Prostate gland (tissue), 2 donors: ENCODE data around the gene IL11. TPM values are rescaled to one million over a fixed set of nuclear protein-coding genes. Genes with fewer than 3 reads are reported as not detected.

ENCODE experiments used
- DNase-seq: peaks from one replicate; pipeline ENCODE4 v3.0.0-alpha.2; 2019; ENCODE audit warnings: low spot score
- H3K27ac ChIP-seq, 2 donors: fragments of 200-600 bp; sonication (generic); 2 replicates each; pipeline ENCODE4 v1.5.1; 2017 to 2019
- H3K27me3 ChIP-seq: fragments of 200-600 bp; sonication (generic); replicated peaks from 2 replicates; pipeline ENCODE4 v1.5.1; 2019; ENCODE audit not compliant: insufficient read depth
- H3K36me3 ChIP-seq, 2 donors: fragments of 200-600 bp; sonication (generic); 1 replicate in 1 of 2; 2 replicates in 1 of 2; pipeline versions ENCODE4 v1.5.1 to v1.8.1; 2017 to 2019
- H3K4me1 ChIP-seq: fragments of 200-600 bp; sonication (generic); replicated peaks from 2 replicates; pipeline ENCODE4 v1.5.1; 2019
- H3K4me3 ChIP-seq, 2 donors: fragments of 200-600 bp; sonication (generic); 2 replicates each; pipeline ENCODE4 v1.5.1; 2017 to 2019
- H3K9me3 ChIP-seq: fragments of 200-600 bp; sonication (generic); 2 replicates; pipeline ENCODE4 v1.5.1; 2017
- POLR2A ChIP-seq: fragments of 450-650 bp; IDR thresholded peaks from one replicate; pipeline ENCODE4 v1.6.1; 2016; ENCODE audit warnings: antibody characterized with exemption, mild to moderate bottlenecking
- POLR2AphosphoS5 ChIP-seq: sonication (generic); formaldehyde crosslinking; IDR thresholded peaks from one replicate; pipeline ENCODE4 v1.6.1; 2017; ENCODE audit warnings: antibody characterized with exemption
- WGBS: methylation state at CpG from one replicate; pipeline ENCODE4 v1.1.5; 2018; 5-methylcytosine and 5-hydroxymethylcytosine counted together
- intact Hi-C: fragments of 100-400 bp; cut with DNase I; formaldehyde crosslinking; loops from one replicate; pipeline ENCODE4 v1.14.2; 2022
- total RNA-seq, 2 donors: library from RNA; depleted of rRNA; stranded (reverse); fragments of >200 nt; gene quantifications; one replicate each; pipeline ENCODE4 v1.1.0, GENCODE V29; 2016
- TF ChIP-seq, protein P1 (sequence below), 4 experiments: fragments of 200-600 bp in 2 of 4; fragments of 450-650 bp in 2 of 4; sonication (generic) in 2 of 4; IDR thresholded peaks; 1 replicate in 3 of 4; 2 replicates in 1 of 4; pipeline ENCODE4 v1.5.1; 2016 to 2019; ENCODE audit warnings: antibody characterized with exemption in 4 of 4, mild to moderate bottlenecking in 2 of 4, moderate library complexity in 2 of 4

Gene IL11
- total RNA-seq, 2 donors from 2014 or later: 2.0 TPM; not detected in 1

DNA sequence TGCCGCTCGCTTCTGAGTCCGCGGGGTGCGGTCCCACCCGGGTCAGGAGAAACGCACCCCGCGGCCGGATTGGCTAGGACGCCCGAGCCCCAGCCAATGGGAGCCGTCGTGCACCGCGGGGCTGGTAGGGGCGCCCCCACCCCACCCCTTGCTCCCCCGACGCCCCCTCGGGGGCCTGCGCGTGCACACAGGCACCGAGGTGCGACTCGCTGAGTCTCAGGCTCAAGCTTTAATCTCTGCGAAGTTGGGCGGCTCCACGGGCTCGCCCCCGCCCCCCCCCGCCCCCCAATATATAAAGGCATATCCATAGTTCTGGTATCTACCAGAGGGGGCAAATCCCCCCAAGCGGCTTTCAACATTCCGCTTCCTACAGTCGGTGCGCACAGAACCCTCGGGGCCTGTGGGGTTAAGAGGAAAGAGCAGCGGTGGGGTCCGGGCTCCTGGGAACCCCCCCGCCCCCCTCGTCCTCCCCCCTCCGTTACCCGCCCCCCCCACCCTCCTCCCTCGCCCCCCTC, 15.5 kb downstream of the IL11 start, which contains the start of gene COX6B2:
Gene COX6B2 (minus strand): TSS at position 22 of the 515 bp plus-strand sequence. CDS start 198 bp downstream, outside the sequence.
- Histone ChIP-seq H3K27me3 (peaks cover 3% of the 10 kb centered on the region), H3K4me1 (peaks cover 5% of the 10 kb centered on the region), H3K27ac (no peak within 1 kb of the TSS), H3K9me3 (no peaks in the 10 kb centered on the region), H3K4me3 (peak within 1 kb of the TSS; percentile 9 to 30), H3K36me3 (no peaks in the 10 kb centered on the region)
- WGBS: 3% methylated on average over 21 of the region's 43 CpGs
- no peak for DNase-seq
- intact Hi-C loops: no loop called here
- TF ChIP-seq, protein P1, sequence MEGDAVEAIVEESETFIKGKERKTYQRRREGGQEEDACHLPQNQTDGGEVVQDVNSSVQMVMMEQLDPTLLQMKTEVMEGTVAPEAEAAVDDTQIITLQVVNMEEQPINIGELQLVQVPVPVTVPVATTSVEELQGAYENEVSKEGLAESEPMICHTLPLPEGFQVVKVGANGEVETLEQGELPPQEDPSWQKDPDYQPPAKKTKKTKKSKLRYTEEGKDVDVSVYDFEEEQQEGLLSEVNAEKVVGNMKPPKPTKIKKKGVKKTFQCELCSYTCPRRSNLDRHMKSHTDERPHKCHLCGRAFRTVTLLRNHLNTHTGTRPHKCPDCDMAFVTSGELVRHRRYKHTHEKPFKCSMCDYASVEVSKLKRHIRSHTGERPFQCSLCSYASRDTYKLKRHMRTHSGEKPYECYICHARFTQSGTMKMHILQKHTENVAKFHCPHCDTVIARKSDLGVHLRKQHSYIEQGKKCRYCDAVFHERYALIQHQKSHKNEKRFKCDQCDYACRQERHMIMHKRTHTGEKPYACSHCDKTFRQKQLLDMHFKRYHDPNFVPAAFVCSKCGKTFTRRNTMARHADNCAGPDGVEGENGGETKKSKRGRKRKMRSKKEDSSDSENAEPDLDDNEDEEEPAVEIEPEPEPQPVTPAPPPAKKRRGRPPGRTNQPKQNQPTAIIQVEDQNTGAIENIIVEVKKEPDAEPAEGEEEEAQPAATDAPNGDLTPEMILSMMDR (IDR thresholded peaks at IDR 0.05): no peak
- TF ChIP-seq POLR2A (no peak), POLR2AphosphoS5 (no peak)

DNA sequence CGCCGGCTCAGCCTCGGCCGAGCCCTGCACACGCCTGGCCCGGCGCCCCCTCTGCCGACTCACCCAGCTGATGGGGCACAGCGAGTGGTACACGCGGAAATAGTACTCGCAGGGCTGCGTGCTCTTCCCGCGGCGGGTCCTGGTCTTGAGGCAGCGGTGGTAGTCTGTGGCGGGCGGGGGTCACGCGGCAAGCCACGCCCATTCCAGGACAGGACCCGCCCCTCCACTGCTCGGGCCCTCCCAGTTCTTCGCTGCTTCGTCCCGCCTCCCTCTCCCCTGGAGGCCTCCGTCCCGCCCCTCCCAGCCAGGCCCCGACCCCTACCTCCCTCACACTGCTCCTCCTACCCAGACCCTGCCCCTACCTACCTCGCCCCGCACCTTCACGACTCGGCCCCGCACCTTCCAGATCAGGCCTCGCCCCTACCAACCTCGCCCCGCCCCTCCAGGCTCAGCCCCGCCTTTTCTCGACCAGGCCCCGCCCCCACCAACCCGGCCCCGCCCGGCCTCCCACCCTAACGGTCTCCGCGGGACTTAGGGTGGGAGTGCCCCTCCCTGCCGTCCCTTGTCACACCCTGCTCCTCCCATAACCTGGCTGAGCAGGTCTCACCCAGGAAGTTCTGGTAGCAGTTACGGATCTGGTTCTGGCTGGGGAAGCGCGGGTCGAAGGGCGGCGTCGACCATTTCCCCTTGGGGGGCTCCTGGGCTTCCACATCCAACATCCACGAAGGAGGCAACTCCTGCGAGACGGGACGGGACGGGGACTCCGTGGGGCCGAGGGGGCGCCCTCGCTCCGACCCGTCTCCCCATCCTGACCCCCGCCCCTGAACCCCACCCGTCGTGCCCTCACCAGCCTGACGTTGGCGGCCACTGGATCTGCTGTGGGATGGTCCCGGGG, 16.2 kb downstream of the IL11 start:
- DNase-seq: peak; percentile 57
- Histone ChIP-seq H3K4me1 (peaks cover 5% of the 10 kb centered on the region), H3K36me3 (no peaks in the 10 kb centered on the region), H3K9me3 (no peaks in the 10 kb centered on the region), H3K27me3 (peaks cover 3% of the 10 kb centered on the region), H3K27ac (no peak overlapping the region), H3K4me3 (peak overlapping the region; percentile 9 to 30)
- intact Hi-C loops: no loop called here
- TF ChIP-seq, protein P1 (IDR thresholded peaks at IDR 0.05): no peak
- TF ChIP-seq POLR2A (peak; percentile 49), POLR2AphosphoS5 (peak; percentile 15)
- WGBS: 1% methylated on average over 68 of the region's 72 CpGs

DNA sequence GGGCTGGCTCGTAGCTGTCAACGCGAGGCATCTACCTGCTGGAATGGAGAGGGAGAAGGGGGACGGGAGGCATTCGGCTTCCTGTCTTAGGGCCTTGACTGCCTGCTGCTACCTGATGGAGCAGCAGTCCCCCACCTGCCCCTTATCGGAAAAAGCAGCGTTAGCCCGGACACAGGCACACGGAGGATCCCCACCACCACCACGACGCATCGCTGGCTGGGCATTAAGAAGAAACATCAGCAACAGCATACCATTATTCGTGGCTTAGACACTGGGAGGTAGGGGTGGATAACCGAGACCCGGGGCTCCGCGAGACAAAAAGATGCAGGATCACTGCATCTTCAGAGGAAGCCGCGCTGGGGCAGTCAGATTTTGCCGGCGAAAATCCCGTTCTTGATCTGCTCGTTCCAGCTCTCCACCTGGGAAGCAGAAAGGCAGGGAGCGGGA, 16.9 kb downstream of the IL11 start:
- no peak for DNase-seq
- under 1% methylated on average over 23 of the region's 24 CpGs for WGBS
- Histone ChIP-seq H3K27me3 (peaks cover 3% of the 10 kb centered on the region), H3K36me3 (no peaks in the 10 kb centered on the region), H3K4me1 (peaks cover 5% of the 10 kb centered on the region), H3K4me3 (peak overlapping the region; percentile 9 to 30), H3K27ac (no peak overlapping the region), H3K9me3 (no peaks in the 10 kb centered on the region)
- intact Hi-C loops: no loop called here
- TF ChIP-seq, protein P1 (IDR thresholded peaks at IDR 0.05): no peak
- TF ChIP-seq POLR2A (no peak), POLR2AphosphoS5 (no peak)

DNA sequence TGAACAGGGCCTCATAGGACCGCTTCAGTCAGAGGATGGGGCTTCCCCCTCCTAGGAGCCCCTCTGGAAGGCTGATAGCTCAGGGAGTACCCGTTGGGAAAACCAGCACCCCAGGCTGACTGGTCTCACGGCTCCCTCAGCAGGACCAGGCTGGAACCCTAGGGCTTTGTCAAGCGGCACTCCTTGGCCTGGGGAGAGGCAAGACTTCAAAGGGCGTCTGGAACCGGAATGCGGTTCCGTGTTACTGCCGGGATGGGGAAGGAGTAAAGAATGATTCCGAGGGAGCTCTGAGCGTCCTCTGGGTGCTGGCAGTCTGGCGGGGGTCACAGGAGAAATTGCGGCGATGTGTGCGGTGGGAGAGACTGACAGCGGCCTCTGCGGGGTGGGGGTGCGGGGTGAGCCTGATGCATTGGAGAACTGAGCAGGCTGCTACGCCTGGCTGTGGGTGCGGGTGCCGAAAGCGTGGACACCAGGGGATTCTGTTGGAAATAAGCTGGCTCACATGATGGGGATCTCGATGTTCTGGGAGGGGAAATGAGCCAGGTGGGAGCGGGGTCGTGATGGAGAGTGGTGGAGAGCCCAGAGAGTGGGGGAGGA, 17.6 kb downstream of the IL11 start:
- Histone ChIP-seq H3K4me3 (no peak overlapping the region), H3K27ac (no peak overlapping the region), H3K27me3 (peaks cover 3% of the 10 kb centered on the region), H3K9me3 (no peaks in the 10 kb centered on the region), H3K4me1 (peaks cover 5% of the 10 kb centered on the region), H3K36me3 (no peaks in the 10 kb centered on the region)
- intact Hi-C loops: no loop called here
- DNase-seq: no peak
- TF ChIP-seq, protein P1 (IDR thresholded peaks at IDR 0.05): no peak
- TF ChIP-seq POLR2AphosphoS5: no peak
- no peak for TF ChIP-seq POLR2A
- 44% methylated on average over 25 of the region's 25 CpGs for WGBS
